Inferior parietal cortex (tissue), 1 donor: ENCODE results near the gene LDHAL6B.

Source experiments
- DNase-seq: peaks from one replicate; pipeline ENCODE4 v3.0.0-alpha.2; 2016; ENCODE audit errors: extremely low spot score

The LDHAL6B gene

GRCh38 chr15:59177317-59177660 is 29.4 kb upstream of the LDHAL6B start:
- DNase-seq, result peak; percentile 57

- no peak for DNase-seq
Observed at GRCh38 chr15:59178151-59178695, 28.4 kb upstream of the LDHAL6B start.

DNA sequence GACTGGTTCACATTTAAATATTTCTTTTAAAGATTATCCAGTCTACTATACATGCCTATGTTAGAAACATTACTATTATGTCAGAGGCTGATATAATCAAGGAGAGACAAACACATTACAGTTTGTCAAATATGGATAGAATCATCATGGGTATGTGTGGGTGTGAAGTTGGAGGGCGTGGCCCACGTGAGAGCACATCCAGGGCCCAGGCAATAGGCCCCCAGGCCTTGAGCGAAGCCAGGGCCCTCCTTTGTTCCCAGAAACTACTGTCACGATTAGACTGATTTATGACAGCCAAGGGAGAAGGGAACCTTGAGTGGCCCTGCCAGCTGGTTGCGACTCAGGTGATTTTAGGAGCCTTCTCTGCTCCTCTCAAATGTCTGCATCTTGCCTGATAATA is 26.9 kb upstream of the LDHAL6B start:
- no peak for DNase-seq

GRCh38 chr15:59180945-59181600 is 25.6 kb upstream of the LDHAL6B start:
- DNase-seq, result no peak

- DNase-seq, result no peak
Observed at GRCh38 chr15:59185725-59186124, 20.9 kb upstream of the LDHAL6B start.

DNA sequence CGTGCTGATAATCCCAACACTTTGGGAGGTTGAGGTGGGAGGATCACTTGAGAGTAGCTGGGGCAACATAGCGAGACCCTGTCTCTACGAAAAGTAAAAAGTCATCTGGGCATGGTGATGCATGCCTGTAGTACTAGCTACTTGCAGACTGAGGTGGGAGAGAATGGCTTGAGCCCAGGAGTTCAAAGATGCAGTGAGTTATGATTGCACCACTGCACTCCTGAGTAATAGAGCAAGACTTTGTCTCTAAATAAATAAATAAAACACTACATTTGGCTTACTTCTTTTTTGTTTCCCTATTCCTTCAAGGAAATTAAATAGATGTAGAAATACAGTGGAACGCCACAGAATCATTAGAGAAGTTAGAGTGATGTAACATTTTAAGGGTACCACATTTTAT is 20.1 kb upstream of the LDHAL6B start:
- no peak for DNase-seq

- no peak for DNase-seq
Observed at GRCh38 chr15:59189241-59189640, 17.4 kb upstream of the LDHAL6B start.

DNA sequence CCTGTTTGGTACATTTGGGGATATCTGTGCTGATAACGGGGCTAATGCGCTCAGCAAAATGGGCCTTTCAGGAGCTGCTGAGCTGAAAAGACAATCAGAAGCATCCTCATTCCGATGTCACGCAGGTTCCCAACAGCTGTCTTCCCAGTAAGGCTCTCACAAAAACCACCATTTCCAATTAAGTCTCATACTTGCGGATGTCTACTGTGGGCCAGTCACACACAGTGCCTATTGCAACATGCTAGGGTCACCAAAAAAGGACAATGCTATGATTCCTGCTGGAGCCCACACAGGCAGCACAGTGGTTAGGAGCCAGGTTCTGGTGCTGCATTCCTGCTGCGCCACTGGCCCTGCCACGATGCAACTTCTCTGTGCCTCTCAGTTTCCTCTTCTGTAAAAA is 16.4 kb upstream of the LDHAL6B start:
- no peak for DNase-seq

DNA sequence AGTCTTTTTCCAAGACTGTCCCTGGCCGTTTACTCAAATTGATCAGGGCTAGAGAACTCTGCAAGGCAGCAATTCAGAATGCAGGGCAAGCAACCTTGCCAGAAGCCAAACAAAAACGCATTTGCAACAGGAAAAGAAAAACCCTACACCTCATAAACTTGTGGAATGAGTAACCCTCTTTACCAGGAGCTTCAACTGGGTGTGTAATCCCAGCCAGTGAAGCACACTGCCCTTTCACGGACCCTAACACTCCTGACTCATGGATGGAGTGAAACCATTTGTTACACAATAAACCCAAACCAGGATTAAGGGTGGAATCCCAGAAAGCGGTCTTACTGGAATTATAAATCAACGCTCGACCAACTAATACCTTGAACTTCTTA is 14.8 kb upstream of the LDHAL6B start:
- DNase-seq, result no peak

DNA sequence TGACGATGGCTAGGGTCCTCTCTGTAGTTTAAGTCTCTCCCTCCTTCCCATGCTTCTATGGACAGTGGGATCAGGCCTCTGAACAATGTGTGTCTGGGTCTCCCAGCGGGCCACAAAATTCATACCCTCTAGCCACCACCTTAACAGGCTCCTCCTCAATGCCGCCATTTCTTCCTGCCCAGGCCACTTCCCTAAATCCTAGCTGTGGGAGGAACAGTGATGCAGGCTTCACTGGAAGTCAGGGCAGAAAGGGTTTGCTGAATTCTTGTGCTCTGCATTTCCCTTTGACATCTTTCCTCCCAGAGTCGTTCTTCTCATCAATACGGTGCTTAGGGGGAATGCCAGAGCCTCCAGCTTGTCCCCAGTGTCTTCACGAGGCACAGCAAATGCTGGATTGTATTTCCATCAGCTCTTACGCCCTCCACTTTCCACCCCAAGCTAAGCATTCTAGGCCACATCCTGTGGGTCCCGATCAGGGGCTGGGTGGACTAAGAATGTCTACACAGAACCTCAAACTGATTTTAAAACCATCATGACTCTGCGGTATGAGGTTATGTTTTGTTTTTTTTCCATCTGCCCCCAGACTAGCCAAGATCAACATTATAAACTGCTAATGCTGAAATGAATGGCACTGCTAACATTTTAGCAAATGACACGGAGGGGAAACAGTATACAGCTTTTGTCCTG is 11.9 kb upstream of the LDHAL6B start:
- DNase-seq, result no peak

- DNase-seq, result no peak
Observed at GRCh38 chr15:59196416-59196815, 10.2 kb upstream of the LDHAL6B start.

GRCh38 chr15:59197454-59197853 is 9.2 kb upstream of the LDHAL6B start:
- DNase-seq, result no peak

- no peak for DNase-seq
Observed at GRCh38 chr15:59199626-59200465, 6.8 kb upstream of the LDHAL6B start.

DNA sequence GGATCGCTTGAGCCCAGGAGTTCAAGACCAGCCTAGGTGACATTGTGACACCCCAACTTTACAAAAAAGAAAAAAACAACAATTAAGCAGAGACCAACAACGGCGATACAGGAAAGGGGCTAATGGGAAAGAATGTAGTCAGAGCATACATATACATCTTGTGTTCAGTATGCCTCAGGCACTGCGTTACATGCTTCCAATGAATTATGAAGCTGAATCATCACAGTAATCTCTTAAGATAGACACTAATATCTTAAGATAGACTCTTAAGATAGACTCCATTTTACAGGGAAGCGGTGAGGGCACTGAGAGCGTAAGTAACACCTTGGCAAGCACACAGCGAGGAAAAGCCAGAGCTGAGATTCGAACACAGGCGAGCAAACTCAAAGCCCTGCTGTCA is 6.1 kb upstream of the LDHAL6B start:
- DNase-seq, result no peak

DNA sequence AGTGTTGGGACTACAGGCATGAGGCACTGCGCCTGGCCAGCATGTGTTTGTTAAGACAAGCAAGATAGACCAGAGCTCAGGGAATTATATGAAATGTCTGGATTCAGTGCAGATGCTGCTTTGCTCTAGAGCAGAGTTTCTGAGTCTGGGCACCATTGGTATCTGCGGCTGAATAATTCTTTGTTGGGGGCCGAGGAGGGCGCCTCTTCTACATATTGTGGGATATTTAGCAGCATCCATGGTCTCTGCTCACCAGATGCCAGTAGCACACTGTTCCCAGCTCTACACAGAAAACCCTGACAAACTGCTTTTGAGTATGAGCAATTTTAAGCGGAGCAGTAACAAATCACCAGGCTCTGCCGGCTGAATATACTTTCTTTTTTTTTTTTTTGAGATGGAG is 3.6 kb upstream of the LDHAL6B start:
- DNase-seq, result peak; percentile 47

DNA sequence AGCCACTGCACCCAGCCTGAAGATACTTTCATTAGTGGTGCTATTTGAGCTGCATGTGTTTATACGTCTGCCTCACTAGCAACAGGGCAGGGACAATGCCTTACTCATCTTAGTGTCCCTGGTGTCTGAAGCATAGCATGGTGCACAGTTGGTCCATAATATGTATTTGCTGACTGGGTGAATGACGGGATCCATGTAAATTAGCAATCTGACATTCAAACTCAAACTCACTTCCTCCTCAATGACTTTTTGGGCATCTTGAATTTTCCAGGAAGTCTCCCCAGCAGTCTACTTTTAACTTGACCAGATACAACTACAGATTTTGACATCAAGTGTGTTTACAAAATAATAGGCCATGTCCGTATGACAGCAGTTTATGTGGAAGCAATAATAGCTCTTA is 3.0 kb upstream of the LDHAL6B start:
- no peak for DNase-seq

DNA sequence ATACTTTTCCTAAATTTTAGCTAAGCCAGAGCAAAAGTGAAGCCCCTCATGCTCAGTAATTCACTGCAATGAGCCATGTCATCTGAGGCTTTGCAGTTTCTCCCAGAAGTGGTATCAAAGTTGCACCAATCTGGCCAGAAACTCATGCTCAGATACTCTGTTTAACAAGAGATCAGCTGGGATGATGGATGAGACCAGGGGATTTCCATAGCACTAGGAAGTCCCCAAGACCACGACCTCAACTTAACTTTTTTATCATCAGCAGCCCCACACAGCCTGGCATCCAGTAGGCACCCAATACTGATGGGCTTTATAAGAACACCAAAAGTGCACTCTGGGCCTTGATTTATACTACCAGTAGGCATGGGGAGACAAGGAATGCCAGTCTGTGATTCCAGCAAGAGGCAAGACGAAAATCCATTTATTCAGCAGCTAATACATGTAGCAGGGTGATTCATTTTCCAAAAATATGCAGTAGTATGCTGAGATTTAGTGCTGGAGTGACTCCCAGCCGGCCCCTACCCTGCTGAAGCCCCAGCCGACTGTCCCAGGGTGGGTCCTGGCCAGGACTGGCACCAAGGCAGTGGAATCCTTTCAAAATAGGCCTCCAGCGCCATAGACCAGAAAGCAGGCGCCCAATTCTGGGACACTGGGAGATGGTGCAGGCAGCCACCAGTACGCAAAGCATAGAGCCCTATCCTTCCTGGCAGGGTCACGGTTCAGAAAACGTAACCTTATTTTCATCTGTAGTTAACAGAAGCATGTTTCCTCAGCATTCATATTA is 612 bp upstream of the LDHAL6B start:
- DNase-seq, result no peak

DNA sequence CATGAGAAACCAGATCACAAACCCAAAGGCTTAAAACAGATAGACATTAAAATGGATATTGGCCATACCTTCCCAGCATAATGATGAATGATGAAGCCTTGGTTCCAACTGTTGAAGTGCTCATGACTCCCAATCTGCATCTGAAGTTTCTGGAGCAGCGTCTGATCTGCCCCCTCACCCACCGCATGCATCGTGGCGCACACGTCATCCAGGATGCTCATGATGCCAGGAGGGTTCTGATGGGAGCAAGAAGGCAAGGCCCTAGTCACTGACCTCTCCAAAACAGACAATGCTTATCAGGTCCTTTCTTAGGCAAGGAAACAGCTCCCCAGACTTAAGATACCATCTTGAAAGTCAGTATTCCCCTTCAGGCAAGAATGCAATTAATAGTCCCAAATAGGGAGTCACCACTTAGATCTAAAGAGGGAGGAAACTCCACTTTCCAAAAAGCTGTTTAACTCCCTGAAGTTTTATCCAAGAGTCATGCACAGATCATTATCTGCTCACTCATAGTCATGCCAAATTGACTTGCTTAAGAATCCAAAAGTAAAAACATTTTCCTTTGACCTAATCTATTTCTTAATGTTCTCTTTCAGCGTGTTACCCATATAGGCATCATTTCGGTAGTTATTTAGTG is 2.1 kb downstream of the LDHAL6B start:
- DNase-seq, result no peak

GRCh38 chr15:59210186-59210585 is 3.5 kb downstream of the LDHAL6B start:
- DNase-seq, result no peak

DNA sequence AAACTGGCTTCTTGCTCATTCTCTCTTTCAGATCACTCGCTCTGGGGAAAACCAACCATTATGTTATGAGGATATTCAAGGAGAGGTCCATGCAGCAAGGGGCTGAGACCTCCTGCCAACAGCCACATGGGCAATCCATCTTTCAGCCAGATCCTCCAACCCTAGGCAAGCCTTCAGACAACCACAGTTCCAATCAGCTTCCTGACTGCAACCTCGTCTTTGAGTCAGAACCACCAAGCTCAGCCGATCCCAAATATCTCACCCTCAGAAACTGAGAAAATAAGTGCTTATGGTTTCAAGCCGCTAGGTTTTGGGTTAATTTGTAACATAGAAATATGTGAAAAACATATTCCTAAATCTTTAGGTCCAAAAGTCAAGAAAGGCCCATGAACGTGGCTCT is 10.3 kb downstream of the LDHAL6B start:
- no peak for DNase-seq

GRCh38 chr15:59217876-59218498 is 11.3 kb downstream of the LDHAL6B start:
- DNase-seq, result no peak
